GM18858 (cell line): ENCODE measurements around the gene TMEM132E.

Experiments
- ATAC-seq: cut with Tn5 transposase; IDR thresholded peaks from one replicate; pipeline ENCODE4 v1.9.1; 2021; ENCODE audit not compliant: unreplicated experiment

TMEM132E gene

DNA sequence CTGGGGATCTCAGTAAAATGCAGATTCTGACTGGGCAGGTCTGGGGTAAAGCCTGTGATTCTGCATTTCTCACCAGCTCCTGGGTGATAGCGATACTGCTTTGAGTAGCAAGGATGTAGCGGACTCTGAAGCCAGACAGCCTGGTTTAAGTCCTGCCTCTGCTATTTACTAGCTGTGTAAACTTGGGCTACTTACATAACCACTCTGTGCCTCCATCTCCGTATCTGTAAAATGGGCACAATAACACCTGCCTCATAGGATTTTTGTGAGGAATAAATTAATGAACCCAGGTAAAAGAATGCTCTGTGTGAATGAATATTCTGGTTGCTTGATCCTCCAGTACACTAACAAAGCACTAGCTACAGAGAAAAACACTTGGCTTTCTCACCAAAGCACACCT, 54.4 kb downstream of the TMEM132E start:
- ATAC-seq = no peak

DNA sequence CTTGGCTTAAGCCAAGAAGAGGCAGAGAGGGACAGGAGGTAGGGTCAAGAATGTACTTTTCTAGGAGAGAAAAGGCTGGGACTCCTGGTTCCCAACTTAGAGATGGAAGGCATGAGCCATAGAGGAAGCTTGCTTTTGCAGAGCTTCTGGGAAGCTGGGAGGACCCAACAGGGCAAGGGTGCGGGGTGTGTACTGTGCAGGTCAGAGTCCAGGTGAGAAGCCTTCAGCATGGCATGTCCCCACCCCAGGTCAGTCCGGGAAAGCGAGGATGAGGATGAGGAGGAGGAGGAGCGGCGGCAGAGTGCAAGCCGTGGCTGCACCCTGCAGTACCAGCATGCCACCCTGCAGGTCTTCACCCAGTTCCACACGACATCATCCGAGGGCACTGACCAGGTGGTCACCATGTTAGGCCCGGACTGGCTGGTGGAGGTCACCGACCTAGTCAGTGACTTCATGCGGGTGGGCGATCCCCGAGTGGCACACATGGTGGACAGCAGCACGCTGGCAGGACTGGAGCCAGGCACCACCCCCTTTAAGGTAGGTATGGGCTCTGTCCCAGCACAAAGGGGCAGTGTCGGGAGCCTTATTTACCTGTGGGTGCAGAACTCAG, 55.3 kb downstream of the TMEM132E start:
- no peak for ATAC-seq

DNA sequence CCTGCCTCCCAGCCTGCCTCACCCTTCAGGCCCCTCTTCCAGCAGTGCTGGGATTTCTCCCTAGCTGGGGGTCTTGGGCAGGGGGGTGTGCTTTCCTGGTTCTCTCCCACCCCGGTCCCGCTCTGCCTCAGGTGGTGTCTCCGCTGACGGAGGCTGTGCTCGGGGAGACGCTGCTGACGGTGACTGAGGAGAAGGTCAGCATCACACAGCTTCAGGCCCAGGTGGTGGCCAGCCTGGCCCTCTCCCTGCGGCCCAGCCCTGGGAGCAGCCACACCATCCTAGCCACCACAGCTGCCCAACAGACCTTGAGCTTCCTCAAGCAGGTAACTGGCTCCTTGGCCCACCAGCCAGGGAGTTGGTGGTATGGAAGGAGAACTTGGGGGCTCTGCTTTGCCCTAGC, 56.5 kb downstream of the TMEM132E start:
- ATAC-seq = no peak

- no peak for ATAC-seq
These were observed 57.7 kb downstream of the TMEM132E start for GRCh38 chr17:34637041-34637547.

- no peak for ATAC-seq
These were observed 58.5 kb downstream of the TMEM132E start for GRCh38 chr17:34637548-34638525.

DNA sequence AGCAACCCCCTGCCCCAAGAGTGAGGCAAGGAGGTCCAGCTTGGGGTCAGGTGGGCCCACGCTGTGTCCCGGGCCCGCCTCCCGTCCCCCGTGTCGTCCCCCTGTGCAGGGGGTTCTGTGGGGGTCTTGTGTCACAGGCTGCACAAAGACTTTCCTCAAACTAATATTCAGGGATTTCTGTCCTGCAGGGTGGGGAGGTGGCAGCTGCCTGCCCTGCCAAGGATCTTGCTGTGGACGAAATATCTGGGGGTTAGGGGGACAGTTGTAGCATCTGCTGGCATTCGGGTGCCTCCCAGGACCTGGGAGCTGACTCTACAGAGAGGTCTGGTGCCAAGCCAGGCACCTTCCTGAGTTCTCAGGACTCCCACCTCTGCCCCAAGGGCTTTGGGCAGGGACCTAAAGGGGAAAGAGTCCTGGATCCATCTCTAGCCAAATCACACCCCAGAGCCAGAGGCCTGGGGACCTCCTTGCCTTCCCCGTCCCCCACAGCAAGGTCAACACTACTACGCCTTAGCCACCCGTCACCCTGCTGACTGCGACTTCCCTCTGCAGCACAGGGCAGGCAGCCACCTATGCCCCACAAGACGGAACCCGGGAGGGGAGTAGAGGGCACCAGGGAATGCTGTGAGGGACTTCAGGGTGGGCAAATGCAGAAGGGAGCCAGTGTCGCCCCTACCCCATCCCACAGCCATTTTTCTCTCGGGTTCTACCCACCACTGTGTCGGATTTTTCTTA, 59.3 kb downstream of the TMEM132E start:
- ATAC-seq = no peak

GRCh38 chr17:34639706-34640425, 60.5 kb downstream of the TMEM132E start:
- ATAC-seq = no peak

- ATAC-seq = no peak
These were observed 62.0 kb downstream of the TMEM132E start for GRCh38 chr17:34641368-34641767.

GRCh38 chr17:34644941-34645550, 65.7 kb downstream of the TMEM132E start:
- no peak for ATAC-seq

DNA sequence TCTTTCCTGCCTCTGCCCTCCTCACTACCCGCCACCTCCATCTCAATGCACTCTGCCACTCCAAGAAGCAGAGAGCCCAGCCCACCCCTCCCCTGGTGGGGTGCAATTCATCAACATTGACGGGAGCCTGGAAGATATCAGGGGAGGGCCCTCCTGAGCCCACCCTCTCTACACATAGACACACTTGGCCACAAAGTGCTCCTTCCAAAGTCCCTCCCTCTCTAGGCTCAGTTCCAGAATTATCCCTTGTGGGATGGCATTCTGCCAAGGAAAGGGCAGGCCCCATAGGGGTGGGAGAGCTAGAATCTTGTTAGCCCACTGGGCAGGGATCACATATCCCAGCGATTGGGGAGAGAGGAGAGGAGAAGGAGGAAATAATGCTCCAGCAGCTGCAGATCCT, 66.2 kb downstream of the TMEM132E start:
- ATAC-seq = no peak

DNA sequence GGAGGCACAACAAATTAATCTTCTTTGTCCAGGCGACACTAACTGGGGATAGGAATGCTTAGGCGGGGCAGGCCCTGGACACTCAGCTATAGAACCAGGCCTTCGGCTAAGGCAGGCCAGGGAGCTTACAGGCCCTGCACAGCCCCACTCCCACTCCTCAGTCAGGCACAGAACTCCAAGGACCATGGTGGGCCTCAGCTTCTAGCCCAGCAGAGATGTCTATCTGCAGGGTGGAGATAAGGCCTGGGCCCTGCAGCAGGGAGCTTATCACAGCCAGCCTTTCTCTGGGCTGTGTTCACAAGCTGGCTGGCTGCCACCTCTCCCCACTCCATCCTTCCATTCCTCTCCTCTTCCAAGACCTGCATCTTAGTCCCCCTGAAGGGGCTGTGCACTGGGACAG, 68.1 kb downstream of the TMEM132E start:
- no peak for ATAC-seq

GRCh38 chr17:34650051-34650750, 70.8 kb downstream of the TMEM132E start:
- ATAC-seq = no peak

DNA sequence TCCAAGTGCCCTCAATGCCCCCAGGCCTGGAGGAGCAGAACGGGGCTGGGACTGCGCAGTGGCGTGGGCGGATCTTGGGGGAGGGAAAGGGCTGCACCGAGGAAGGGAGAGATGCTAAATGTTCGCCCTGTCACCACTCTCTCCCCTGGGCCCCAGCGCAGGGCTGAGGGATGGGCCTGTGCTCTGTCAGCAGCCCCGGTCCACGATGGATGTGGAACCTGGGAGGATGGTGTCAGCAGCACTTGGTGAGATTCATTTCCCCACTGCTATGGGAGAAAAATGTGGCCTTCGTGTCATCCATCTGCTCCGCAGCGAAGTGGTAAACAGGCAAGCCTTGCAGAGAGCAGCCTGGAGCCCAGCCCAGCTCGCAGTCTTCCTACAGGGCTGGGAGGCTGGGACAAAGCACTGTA, 72.0 kb downstream of the TMEM132E start:
- no peak for ATAC-seq

DNA sequence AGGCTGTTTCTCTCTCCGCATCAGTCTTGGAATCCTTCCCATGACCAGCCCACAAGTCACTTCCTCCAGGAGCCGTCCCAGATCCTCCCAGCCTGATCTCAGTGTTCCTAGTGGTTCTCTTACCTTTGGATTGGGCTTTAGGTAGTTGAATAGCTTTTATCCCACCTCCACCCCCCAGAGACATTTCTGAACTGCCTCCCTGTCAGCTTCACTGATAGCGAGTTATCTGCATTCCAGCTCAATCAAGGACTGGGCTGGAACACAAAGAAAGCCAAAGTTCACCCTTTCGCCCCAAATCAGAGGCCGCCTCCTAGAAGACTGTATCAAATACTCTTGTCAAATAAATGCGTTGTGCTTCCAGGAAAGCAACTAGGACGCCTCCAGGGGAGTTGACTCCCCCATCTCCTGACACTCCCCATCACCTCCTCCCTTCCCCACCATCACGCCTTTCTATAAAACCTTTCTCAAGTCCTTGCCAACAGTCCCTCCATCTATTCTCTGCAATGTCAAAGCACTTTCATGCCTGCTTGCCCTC, 72.7 kb downstream of the TMEM132E start:
- ATAC-seq = no peak

DNA sequence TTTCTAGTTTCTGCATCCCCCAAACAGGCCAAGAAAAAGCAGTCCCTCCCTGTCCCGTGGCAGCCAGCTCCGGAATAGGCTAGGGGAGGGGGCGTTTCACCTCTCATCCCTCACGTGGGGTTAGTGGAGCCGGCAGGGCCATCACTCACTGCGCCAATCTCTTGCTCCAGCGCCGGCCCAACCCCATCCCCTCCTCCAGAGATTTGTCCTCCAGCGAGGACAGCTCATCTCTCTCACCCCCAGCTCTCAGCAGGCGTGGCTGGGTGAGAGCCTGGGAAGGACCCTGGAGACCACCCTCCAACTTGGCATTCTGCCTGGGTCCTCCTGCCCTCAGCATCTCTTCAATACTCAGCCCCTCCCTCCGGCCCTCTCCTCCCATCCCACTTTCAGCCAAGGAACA, 74.1 kb downstream of the TMEM132E start:
- ATAC-seq = no peak

DNA sequence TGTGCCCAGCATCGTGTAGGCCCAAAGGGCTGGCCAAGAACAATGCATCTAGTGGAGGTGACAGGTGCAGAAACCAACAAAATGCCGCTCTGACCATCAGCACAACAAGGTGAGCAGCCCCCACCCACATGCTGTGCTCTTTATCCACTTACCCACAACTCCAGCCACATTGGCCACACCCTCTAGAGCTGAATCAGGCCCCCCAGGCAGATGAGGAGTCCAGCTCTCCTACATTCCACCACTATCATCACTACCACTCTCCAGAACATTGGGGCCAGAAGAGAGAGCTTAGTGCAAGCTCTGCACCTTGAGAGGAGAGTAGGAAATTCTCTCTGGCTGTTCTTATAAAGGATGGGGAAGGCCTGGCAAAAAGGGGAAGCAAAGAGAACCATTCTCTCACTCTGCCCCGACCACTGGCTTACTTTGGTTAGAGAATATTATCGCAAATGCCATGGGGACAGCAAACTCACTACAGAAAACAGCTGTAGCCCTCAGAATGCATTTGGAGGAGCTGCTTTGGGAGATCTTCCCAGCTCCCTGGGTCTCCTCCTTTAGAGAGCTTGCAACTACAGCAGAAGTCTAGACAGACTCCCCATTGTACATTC, 75.0 kb downstream of the TMEM132E start:
- no peak for ATAC-seq

DNA sequence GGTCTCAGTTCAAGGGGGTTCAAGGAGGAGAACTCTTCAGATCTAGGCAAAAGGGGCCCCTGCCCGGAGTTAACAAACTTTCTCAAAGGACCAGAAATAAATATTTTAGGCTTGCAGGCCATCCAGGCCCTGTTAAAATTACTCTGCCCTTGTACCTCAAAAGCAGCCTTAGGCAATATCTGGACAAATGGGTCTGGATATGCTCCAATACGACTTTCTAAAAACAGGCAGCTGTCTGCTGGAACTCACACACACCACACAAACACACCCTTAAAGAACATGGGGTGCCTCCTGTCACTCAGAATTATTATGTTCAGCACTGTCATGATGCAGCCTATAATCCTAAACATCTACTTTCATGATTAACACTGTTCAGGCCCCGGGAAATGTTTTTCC, 75.5 kb downstream of the TMEM132E start:
- no peak for ATAC-seq

GRCh38 chr17:34656801-34657200, 77.4 kb downstream of the TMEM132E start:
- no peak for ATAC-seq
